ENCODE data around the gene PRDM10. TPM values are rescaled to one million over a fixed set of nuclear protein-coding genes. Genes with fewer than 3 reads are reported as not detected.

Gene PRDM10, protein sequence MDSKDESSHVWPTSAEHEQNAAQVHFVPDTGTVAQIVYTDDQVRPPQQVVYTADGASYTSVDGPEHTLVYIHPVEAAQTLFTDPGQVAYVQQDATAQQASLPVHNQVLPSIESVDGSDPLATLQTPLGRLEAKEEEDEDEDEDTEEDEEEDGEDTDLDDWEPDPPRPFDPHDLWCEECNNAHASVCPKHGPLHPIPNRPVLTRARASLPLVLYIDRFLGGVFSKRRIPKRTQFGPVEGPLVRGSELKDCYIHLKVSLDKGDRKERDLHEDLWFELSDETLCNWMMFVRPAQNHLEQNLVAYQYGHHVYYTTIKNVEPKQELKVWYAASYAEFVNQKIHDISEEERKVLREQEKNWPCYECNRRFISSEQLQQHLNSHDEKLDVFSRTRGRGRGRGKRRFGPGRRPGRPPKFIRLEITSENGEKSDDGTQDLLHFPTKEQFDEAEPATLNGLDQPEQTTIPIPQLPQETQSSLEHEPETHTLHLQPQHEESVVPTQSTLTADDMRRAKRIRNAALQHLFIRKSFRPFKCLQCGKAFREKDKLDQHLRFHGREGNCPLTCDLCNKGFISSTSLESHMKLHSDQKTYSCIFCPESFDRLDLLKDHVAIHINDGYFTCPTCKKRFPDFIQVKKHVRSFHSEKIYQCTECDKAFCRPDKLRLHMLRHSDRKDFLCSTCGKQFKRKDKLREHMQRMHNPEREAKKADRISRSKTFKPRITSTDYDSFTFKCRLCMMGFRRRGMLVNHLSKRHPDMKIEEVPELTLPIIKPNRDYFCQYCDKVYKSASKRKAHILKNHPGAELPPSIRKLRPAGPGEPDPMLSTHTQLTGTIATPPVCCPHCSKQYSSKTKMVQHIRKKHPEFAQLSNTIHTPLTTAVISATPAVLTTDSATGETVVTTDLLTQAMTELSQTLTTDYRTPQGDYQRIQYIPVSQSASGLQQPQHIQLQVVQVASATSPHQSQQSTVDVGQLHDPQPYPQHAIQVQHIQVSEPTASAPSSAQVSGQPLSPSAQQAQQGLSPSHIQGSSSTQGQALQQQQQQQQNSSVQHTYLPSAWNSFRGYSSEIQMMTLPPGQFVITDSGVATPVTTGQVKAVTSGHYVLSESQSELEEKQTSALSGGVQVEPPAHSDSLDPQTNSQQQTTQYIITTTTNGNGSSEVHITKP
- total RNA-seq: 4.4 and 6.3 TPM in 2 replicates

DNA sequence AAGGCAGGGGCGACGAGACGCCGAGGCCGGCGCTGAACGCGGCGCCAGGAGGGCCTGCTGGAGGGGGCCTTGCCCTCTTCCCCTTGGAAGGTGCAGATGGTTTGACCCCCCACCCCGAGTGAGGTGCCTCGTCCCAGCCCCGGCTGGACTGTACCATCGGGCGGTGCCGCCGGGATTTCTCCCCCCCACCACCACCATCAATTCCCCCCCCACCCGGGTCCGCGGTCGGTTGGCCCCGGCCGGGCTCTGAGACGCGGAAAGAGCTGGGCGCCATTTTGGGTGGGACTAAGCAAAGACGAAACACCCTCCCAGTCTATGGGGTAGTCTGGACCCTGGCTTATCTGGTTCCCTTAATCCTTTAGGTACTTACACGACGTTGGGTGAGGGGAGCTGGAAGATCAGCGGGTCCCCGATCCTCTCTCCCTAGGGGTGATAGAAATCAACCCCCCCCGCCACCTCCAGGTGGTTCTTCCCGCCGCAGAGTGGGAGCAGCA, at the start of gene PRDM10:
Gene PRDM10, minus strand, starts transcription at position 484 of the 494 bp plus-strand sequence. CDS start 41,871 bp downstream, outside the sequence.

DNA sequence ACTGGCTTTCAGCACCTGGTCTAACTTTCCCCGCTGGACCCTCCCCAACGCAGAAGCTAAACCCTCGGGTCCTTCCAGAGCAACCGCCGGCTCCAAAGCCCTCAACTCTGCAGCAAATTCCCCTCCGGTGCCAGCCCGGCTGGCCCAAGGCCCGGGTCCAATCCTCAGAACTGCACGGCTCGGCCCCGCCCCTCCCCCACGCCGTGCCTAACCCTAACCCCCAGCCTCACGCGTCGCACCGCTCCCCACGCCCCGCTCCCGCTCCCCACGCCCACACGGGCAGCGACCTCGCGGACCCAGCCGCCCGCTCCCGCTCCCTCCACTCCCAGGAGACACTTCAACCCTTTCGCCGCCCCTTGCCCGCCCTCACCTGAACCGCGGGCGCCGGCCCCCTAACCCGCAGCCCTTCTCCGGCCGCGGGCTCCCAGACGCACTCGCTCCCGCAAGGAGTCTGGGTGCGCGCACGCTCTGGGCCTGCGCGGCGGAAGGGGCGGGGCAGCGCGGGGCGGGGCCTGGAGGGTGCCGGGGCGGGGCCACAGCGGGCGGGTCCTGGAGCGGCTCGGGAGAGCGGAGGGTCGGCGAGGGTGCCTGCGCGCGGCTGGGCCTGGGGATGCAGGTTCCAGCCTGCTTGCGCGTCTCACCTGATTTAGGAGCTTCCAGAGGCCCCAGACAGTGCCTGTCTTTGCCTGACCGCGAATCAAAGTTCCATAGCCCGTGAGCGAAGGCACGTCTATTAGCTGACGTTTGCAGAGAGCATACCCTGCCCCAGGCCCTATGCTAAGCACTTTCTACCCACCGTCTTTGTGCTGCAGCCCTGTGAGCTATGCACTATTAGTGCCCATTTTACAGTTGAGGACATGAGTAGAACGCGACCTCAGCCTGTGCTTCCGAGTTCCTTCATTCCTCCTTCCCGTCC, 107.3 kb downstream of the PRDM10 start, which contains the start of gene NFRKB:
Gene NFRKB, minus strand, starts transcription at position 453 of the 916 bp plus-strand sequence. CDS start 2,729 bp downstream, outside the sequence.

Other genes with a start within 250 kb of the PRDM10 start
- gene TMEM45B, start 187.0 kb downstream of the PRDM10 start, total RNA-seq: 59.0 and 253 TPM in 2 replicates
- gene NFRKB, start 107.3 kb downstream of the PRDM10 start, total RNA-seq: 15.4 and 27.1 TPM in 2 replicates
- 582 and 1,075 TPM in 2 replicates for gene APLP2, start 67.1 kb upstream of the PRDM10 start, total RNA-seq
- 65.6 and 189 TPM in 2 replicates for gene ST14, start 156.9 kb upstream of the PRDM10 start, total RNA-seq

All from nasal cavity respiratory epithelium epithelial cell of viscerocranial mucosa (primary cell).